Large intestine (tissue), 3 donors: ENCODE results near the gene DNAJB11. TPM values are rescaled to one million over a fixed set of nuclear protein-coding genes. Genes with fewer than 3 reads are reported as not detected.

Experiments used
- DNase-seq, 2 donors: peaks; one replicate each; pipeline versions ENCODE4 v3.0.0 to v3.0.0-alpha.2; 2013
- H3K27ac ChIP-seq: one replicate; pipeline ENCODE4 v1.5.1; 2013; ENCODE audit warnings: low read length
- H3K27me3 ChIP-seq: 2 replicates; pipeline ENCODE4 v1.6.1; 2013; ENCODE audit warnings: low read length; ENCODE audit not compliant: control insufficient read depth, insufficient read depth
- H3K36me3 ChIP-seq: 2 replicates; pipeline ENCODE4 v1.6.1; 2013; ENCODE audit warnings: low read length; ENCODE audit not compliant: control insufficient read depth, insufficient read depth
- H3K4me1 ChIP-seq: one replicate; pipeline ENCODE4 v1.6.1; 2013; ENCODE audit warnings: low read length; ENCODE audit not compliant: control insufficient read depth, insufficient read depth
- H3K4me3 ChIP-seq: one replicate; pipeline ENCODE4 v1.5.1; 2013; ENCODE audit warnings: low read length
- H3K9me3 ChIP-seq: one replicate; pipeline ENCODE4 v1.6.1; 2013; ENCODE audit warnings: mild to moderate bottlenecking, low read depth, low read length, moderate library complexity; ENCODE audit not compliant: control insufficient read depth
- WGBS: methylation state at CpG from one replicate; pipeline ENCODE4 v1.1.5; 2013; ENCODE audit warnings: low lambda C conversion rate; ENCODE audit not compliant: insufficient coverage; 5-methylcytosine and 5-hydroxymethylcytosine counted together
- polyA plus RNA-seq: library from polyadenylated mRNA; unstranded; fragments of 120-200 nt; gene quantifications from one replicate; pipeline ENCODE4 v1.2.1, GENCODE V29; 2013

Gene DNAJB11
- polyA plus RNA-seq, 1 donor, result 68.7 TPM

DNA sequence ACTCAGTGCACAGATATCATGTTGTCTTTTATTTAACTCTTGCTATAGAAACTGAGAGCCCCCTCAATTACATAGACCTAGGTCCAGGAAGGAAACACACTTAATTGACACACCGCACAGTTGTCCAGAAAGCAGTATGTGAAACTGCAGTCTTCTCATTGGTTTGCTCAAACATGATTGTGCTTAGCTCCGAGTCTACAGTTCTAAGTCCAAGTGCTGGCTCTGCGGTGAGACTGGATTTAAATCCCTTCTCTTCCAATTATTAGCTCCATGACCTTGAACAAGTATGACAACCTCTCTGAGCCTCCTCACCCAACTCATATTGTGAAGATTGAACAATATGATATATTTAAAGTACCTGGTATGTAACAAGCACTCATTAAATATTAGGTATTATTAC is 23.3 kb downstream of the DNAJB11 start:
- Histone ChIP-seq H3K4me3 (no peak overlapping the region), H3K4me1 (peaks cover 57% of the 10 kb centered on the region), H3K27ac (peak overlapping the region; percentile 87), H3K36me3 (no peaks in the 10 kb centered on the region), H3K27me3 (no peaks in the 10 kb centered on the region), H3K9me3 (no peaks in the 10 kb centered on the region)
- peak; percentile 82 to 90 for DNase-seq
- no CpG with 5 or more reads among the region's 3 CpGs for WGBS

DNA sequence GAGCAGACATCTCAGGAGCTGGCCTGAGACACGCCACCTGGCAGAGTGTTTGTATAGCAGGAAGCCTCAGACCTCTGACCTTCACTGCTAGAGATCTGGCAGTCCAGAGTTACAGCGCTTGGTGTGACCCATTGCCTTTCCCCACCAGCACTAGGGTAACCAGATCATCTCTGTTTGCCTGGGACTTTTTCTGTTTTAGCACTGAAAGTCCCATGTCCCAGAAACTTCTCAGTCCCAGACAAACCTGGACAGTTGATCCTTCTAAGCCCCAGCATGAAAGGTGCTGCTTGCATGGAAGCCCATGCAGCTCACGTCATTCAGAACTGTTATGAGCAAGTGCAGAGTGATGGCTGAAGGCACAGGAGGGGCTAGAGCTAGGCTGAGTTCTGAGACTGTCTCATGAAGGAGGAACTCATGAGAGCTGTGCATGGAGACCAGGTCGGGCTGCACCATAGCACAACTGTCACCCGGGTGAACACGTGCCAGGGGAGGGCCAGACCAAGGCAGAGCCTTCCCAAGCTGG is 24.1 kb downstream of the DNAJB11 start:
- peak in 1 of 2 donors; percentile 41 for DNase-seq
- no peak overlapping the region for H3K4me3 ChIP-seq
- H3K27ac ChIP-seq, result peak overlapping the region; percentile 87
- no peaks in the 10 kb centered on the region for H3K36me3 ChIP-seq
- WGBS, result no CpG with 5 or more reads among the region's 6 CpGs
- H3K4me1 ChIP-seq, result peaks cover 57% of the 10 kb centered on the region
- H3K9me3 ChIP-seq, result no peaks in the 10 kb centered on the region
- no peaks in the 10 kb centered on the region for H3K27me3 ChIP-seq

DNA sequence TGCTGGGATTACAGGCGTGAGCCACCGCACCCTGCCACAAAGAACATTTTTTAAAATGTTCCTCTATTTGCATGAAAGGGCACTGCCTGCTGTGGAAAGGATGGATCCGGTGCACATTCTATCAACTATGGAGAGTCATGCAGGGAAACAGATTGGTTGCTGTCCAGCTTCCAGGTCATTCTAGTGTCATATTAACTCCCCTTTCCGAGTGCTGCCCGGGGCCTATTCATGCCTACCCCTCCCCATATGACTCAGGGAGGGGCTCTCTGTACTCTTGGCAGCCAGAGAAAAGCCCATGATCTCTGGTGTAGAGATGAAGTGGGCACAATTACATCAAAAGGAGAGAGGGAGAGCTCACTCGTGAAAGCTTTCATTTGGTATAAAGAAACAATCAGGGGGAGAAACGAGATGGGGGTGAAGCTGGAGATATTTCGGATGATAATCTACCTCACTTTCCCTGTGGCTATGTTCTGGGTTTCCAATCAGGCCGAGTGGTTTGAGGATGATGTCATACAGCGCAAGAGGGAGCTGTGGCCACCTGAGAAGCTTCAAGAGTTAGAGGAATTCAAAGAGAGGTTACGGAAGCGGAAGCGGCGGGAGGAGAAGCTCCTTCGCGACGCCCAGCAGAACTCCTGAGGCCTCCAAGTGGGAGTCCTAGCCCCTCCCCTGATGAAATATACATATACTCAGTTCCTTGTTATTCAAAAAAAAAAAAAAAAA is 26.2 kb downstream of the DNAJB11 start:
- no peak overlapping the region for H3K27ac ChIP-seq
- H3K9me3 ChIP-seq, result no peaks in the 10 kb centered on the region
- H3K4me1 ChIP-seq, result peaks cover 50% of the 10 kb centered on the region
- H3K36me3 ChIP-seq, result no peaks in the 10 kb centered on the region
- WGBS, result no CpG with 5 or more reads among the region's 17 CpGs
- no peak for DNase-seq
- H3K4me3 ChIP-seq, result no peak overlapping the region
- no peaks in the 10 kb centered on the region for H3K27me3 ChIP-seq

DNA sequence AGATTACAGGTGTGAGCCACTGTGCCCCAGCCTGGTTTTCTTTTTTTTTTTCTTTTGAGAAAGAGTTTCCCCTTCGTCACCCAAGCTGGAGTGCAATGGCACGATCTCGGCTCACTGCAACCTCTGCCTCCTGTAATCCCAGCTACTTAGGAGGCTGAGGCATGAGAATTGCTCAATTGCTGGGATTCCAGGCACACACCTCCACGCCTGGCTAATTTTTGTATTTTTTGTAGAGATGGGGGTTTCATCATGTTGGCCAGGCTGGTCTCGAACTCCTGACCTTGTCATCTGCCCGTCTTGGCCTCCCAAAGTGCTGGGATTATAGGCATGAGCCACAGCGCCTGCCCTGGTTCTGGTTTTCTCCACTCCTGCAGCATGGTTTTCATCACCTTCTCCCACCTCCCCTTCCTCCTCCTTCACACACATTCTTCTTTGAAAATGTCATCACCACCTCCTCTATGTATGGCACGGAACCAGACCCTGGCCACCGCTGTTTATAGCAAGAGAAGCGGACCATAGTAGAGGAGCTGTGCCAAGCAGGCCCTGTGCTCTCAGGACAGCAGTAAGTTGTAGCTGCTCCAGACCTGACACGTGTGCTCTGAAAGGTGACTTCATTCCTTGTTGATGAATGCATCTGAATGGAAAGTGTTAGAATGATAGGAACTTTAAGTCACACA is 27.7 kb downstream of the DNAJB11 start:
- peak overlapping the region; percentile 94 for H3K27ac ChIP-seq
- H3K27me3 ChIP-seq, result no peaks in the 10 kb centered on the region
- no peak overlapping the region for H3K4me3 ChIP-seq
- peaks cover 49% of the 10 kb centered on the region for H3K4me1 ChIP-seq
- WGBS, result 80% methylated on average over 1 of the region's 11 CpGs
- H3K36me3 ChIP-seq, result no peaks in the 10 kb centered on the region
- DNase-seq, result no peak
- H3K9me3 ChIP-seq, result no peaks in the 10 kb centered on the region

DNA sequence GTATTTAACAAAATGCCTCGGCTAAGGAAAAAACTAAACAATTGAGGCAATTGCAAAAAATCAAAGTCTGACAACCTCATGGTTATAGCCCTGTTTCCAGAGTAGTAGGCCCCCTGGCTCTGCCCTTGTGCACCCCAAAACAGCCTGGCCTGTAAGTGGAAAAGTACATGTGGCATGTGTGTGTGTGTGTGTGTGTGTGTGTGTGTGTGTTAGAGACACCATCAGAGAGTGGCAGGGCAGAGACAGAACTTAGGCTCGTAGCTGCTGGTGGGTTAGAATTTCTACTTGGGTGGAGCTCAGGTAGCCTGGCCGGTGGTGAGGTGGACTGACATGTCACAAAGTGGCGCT is 28.2 kb downstream of the DNAJB11 start:
- DNase-seq, result peak in 1 of 2 donors; percentile 46
- H3K36me3 ChIP-seq, result no peaks in the 10 kb centered on the region
- peaks cover 44% of the 10 kb centered on the region for H3K4me1 ChIP-seq
- no peaks in the 10 kb centered on the region for H3K9me3 ChIP-seq
- H3K27ac ChIP-seq, result peak overlapping the region; percentile 94
- no CpG with 5 or more reads among the region's 4 CpGs for WGBS
- no peaks in the 10 kb centered on the region for H3K27me3 ChIP-seq
- H3K4me3 ChIP-seq, result no peak overlapping the region

DNA sequence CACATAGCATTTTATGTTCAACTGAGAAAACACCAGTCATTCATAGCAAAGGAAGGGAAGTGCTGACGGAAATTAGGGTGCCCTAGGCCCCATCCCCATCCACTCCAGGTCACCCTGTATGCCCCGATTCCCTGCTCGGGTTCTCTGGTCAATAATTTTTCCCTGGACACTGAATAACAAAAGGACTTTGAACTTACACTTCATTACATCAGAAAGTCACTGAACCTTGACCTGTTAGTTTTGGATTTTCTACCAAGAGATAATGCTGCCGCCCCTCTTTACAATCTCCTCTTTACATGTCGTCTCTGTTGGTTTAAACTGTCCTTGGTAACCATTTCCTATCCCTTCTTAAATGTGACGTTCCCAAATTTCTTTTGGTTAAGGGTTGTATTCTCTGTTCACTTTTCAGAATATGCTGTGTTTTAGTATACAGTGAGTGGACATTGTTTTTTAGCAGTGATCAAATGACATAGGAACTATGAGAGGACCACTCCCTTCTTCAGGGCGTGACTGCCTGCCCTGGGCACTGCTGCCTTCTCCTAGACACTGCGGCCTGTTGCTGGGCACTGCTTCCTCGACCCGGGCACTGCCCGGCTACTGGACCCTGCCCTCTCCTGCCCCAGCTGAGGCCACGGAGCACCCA is 28.7 kb downstream of the DNAJB11 start:
- Histone ChIP-seq H3K4me1 (peaks cover 40% of the 10 kb centered on the region), H3K27ac (peak overlapping the region; percentile 94), H3K4me3 (no peak overlapping the region), H3K9me3 (no peaks in the 10 kb centered on the region), H3K27me3 (no peaks in the 10 kb centered on the region), H3K36me3 (no peaks in the 10 kb centered on the region)
- DNase-seq, result peak; percentile 42 to 79
- 40% methylated on average over 2 of the region's 12 CpGs for whole genome bisulfite sequencing

DNA sequence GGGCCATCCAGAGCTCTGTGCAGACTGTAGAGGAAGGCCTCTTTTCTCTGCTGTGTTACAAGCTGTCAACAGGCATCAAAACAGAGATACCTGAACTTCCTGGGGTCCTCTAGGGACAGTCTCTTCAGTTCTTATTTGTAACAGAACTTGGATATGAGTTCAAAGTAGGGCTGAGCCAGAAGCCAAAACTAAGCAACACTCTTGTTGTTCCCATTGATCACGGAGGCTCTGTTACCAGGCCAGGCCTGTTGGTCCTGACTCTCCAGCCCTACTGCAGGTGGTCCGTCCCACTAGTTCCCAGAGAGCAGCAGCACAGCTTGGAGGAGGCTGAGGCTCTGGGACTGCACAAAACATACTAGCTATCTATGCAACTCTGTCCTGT is 29.3 kb downstream of the DNAJB11 start:
- no peaks in the 10 kb centered on the region for H3K9me3 ChIP-seq
- H3K36me3 ChIP-seq, result no peaks in the 10 kb centered on the region
- peaks cover 35% of the 10 kb centered on the region for H3K4me1 ChIP-seq
- WGBS, result no CpG with 5 or more reads among the region's 2 CpGs
- H3K4me3 ChIP-seq, result no peak overlapping the region
- H3K27me3 ChIP-seq, result no peaks in the 10 kb centered on the region
- peak in 1 of 2 donors; percentile 14 for DNase-seq
- peak overlapping the region; percentile 94 for H3K27ac ChIP-seq

DNA sequence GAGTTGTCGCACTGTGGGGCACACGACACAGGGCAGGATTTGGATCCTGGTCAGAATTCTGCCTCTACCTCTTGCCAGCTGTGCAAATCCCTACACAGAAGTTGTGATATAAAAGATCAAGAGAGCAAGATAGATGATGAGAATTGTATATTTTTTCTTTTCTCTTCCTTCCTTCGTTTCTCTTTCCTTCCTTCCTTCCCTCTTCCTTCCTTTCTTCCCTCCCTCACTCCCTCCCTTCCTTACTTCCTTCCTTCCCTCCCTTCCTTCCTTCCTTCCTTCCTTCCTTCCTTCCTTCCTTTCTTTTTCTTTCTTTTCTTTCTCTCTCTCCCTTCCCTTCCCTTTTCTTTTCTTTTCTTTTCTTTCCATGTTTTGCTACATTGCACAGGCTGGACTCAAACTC is 30.4 kb downstream of the DNAJB11 start:
- Histone ChIP-seq H3K9me3 (no peaks in the 10 kb centered on the region), H3K4me1 (peaks cover 39% of the 10 kb centered on the region), H3K27ac (peak overlapping the region; percentile 94), H3K4me3 (no peak overlapping the region), H3K27me3 (no peaks in the 10 kb centered on the region), H3K36me3 (no peaks in the 10 kb centered on the region)
- 78% methylated on average over 1 of the region's 3 CpGs for WGBS
- no peak for DNase-seq

DNA sequence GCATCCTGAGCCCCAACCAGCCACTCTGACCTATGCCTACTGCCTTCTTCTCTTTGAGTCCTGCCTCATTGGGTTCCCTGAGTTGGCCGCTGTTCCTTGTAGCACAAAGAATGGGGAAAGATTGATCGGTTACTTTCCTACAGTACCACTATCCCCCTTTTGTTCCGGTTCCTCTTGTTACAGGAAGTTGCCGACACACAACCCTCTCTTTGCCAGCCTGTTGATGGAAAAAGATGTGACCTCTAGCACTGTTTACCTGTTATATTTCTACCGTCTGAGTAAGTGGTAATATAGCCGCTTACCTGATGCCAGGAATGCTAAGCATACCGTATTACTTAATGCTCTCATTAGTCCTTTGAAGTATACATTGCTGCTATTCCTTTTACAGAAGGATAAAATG is 32.6 kb downstream of the DNAJB11 start:
- Histone ChIP-seq H3K36me3 (no peaks in the 10 kb centered on the region), H3K4me3 (no peak overlapping the region), H3K27ac (no peak overlapping the region)

DNA sequence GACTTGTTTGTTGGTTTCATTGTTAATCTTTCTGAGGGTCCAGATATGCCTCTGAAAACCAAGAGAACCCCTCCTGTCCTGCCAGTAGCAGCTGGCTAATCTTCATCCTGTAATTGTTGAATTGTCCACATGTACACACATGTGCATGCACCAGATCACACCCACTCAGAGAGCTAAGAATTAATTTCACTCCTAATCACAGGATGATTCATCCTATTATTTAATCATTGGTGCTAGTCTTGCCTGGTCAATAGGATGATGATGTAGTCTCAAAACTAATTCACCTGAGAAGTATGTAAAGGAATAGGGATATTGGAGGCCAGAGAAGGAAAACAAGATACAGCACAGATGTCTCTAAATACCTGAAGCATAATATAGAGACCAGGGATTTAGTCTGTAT is 34.6 kb downstream of the DNAJB11 start:
- Histone ChIP-seq H3K4me3 (no peak overlapping the region), H3K36me3 (no peaks in the 10 kb centered on the region), H3K9me3 (no peaks in the 10 kb centered on the region), H3K4me1 (peaks cover 23% of the 10 kb centered on the region), H3K27me3 (no peaks in the 10 kb centered on the region), H3K27ac (no peak overlapping the region)
- DNase-seq, result no peak

More for the DNA sequence above, 32.6 kb downstream of the DNAJB11 start:
- no peak for DNase-seq
- 89% methylated on average over 3 of the region's 7 CpGs for WGBS
- H3K4me1 ChIP-seq, result peaks cover 42% of the 10 kb centered on the region
- H3K27me3 ChIP-seq, result no peaks in the 10 kb centered on the region
- H3K9me3 ChIP-seq, result no peaks in the 10 kb centered on the region
